Ascending aorta (tissue), 2 donors: ENCODE results near the gene CDK10. TPM values are rescaled to one million over a fixed set of nuclear protein-coding genes. Genes with fewer than 3 reads are reported as not detected.
"Not testable (repeated sequence)": the region's sequence is repeated elsewhere in the genome, so short reads cannot be mapped to it uniquely, and the experiment has no call there.

Experiments used
- DNase-seq, 2 donors: peaks; one replicate each; pipeline ENCODE4 v3.0.0-alpha.2; 2019; ENCODE audit warnings: low spot score in 2 of 2
- H3K27ac ChIP-seq, 2 donors: fragments of 200-600 bp; sonication (generic); one replicate each; pipeline ENCODE4 v1.5.1; 2016 to 2017; ENCODE audit warnings: mild to moderate bottlenecking in 1 of 2
- H3K27me3 ChIP-seq: fragments of 200-600 bp; sonication (generic); one replicate; pipeline ENCODE4 v1.5.1; 2017
- H3K36me3 ChIP-seq, 2 donors: fragments of 200-600 bp; sonication (generic); one replicate each; pipeline ENCODE4 v1.5.1; 2016
- H3K4me1 ChIP-seq, 2 donors: fragments of 200-600 bp; sonication (generic); one replicate each; pipeline ENCODE4 v1.5.1; 2016 to 2017; ENCODE audit warnings: mild to moderate bottlenecking in 1 of 2
- H3K4me3 ChIP-seq, 2 donors: fragments of 200-600 bp; sonication (generic); one replicate each; pipeline ENCODE4 v1.5.1; 2016 to 2017; ENCODE audit warnings: mild to moderate bottlenecking in 1 of 2
- H3K9me3 ChIP-seq, 2 donors: fragments of 200-600 bp; sonication (generic); one replicate each; pipeline ENCODE4 v1.5.1; 2016
- CTCF ChIP-seq, 3 experiments: fragments of 200-600 bp in 2 of 3; fragments of 450-650 bp in 1 of 3; sonication (generic) in 2 of 3; IDR thresholded peaks; one replicate each; pipeline ENCODE4 v1.5.1; 2016 to 2019; ENCODE audit warnings: antibody characterized with exemption in 3 of 3, mild to moderate bottlenecking in 1 of 3, moderate library complexity in 1 of 3
- intact Hi-C: fragments of 100-400 bp; cut with DNase I; formaldehyde crosslinking; loops from one replicate; pipeline ENCODE4 v1.15.1; 2023
- total RNA-seq: library from RNA; depleted of rRNA; stranded (reverse); fragments of >200 nt; gene quantifications from one replicate; pipeline ENCODE4 v1.1.0, GENCODE V29; 2016

The CDK10 gene
- total RNA-seq, 1 donor from 2014 or later: 141 TPM

GRCh38 chr16:89668790-89669158 lies 17.7 kb upstream of the CDK10 start:
- intact Hi-C loops: no loop called here
- no peak overlapping the region for H3K4me3 ChIP-seq
- H3K27me3 ChIP-seq: no peaks in the 10 kb centered on the region
- H3K36me3 ChIP-seq: no peaks in the 10 kb centered on the region
- no peaks in the 10 kb centered on the region for H3K4me1 ChIP-seq
- no peak for DNase-seq
- no peak for TF ChIP-seq CTCF (IDR thresholded peaks at IDR 0.05)
- no peak overlapping the region for H3K27ac ChIP-seq
- H3K9me3 ChIP-seq: no peaks in the 10 kb centered on the region

- TF ChIP-seq CTCF (IDR thresholded peaks at IDR 0.05): no peak
- H3K4me1 ChIP-seq: no peaks in the 10 kb centered on the region
- no peaks in the 10 kb centered on the region for H3K36me3 ChIP-seq
- H3K27ac ChIP-seq: no peak overlapping the region
- H3K4me3 ChIP-seq: no peak overlapping the region
- H3K9me3 ChIP-seq: no peaks in the 10 kb centered on the region
- no peak for DNase-seq
- intact Hi-C loops: no loop called here
- no peaks in the 10 kb centered on the region for H3K27me3 ChIP-seq
These were observed 16.7 kb upstream of the CDK10 start for GRCh38 chr16:89669755-89670154.

GRCh38 chr16:89670496-89671431 lies 15.7 kb upstream of the CDK10 start:
- TF ChIP-seq CTCF (IDR thresholded peaks at IDR 0.05): no peak
- Histone ChIP-seq H3K4me1 (no peaks in the 10 kb centered on the region), H3K27me3 (no peaks in the 10 kb centered on the region), H3K27ac (no peak overlapping the region), H3K4me3 (no peak overlapping the region), H3K9me3 (no peaks in the 10 kb centered on the region), H3K36me3 (no peaks in the 10 kb centered on the region)
- DNase-seq: no peak
- intact Hi-C loops: no loop called here

GRCh38 chr16:89671565-89671964 lies 14.9 kb upstream of the CDK10 start:
- H3K27me3 ChIP-seq, H3K9me3 ChIP-seq, H3K36me3 ChIP-seq, H3K4me3 ChIP-seq, H3K27ac ChIP-seq, H3K4me1 ChIP-seq, DNase-seq, intact Hi-C loops: not testable (repeated sequence)

- Histone ChIP-seq H3K4me1 (no peaks in the 10 kb centered on the region), H3K9me3 (no peaks in the 10 kb centered on the region), H3K36me3 (no peaks in the 10 kb centered on the region), H3K27me3 (no peaks in the 10 kb centered on the region), H3K4me3 (no peak overlapping the region), H3K27ac (no peak overlapping the region)
- intact Hi-C loops: no loop called here
- DNase-seq: no peak
- TF ChIP-seq CTCF (IDR thresholded peaks at IDR 0.05): no peak
These were observed 14.1 kb upstream of the CDK10 start for GRCh38 chr16:89672177-89672941.

- TF ChIP-seq CTCF (IDR thresholded peaks at IDR 0.05): no peak
- no peaks in the 10 kb centered on the region for H3K36me3 ChIP-seq
- no peaks in the 10 kb centered on the region for H3K4me1 ChIP-seq
- H3K27ac ChIP-seq: no peak overlapping the region
- no peaks in the 10 kb centered on the region for H3K9me3 ChIP-seq
- no peaks in the 10 kb centered on the region for H3K27me3 ChIP-seq
- DNase-seq: no peak
- H3K4me3 ChIP-seq: no peak overlapping the region
- intact Hi-C loops: no loop called here
These were observed 8.2 kb upstream of the CDK10 start for GRCh38 chr16:89678258-89678657.
